Mesenchymal stem cell (in vitro differentiated cells and primary cell): ENCODE measurements around the gene SEPTIN10.

Source experiments
- DNase-seq: peaks from one replicate; pipeline ENCODE4 v3.0.0-alpha.2; 2013
- H2AFZ ChIP-seq: one replicate; pipeline ENCODE4 v1.6.1; 2013; ENCODE audit warnings: low read depth, mild to moderate bottlenecking, control low read depth, inconsistent platforms, low read length, moderate library complexity
- H2AK5ac ChIP-seq: 2 replicates; pipeline ENCODE4 v1.6.1; 2013; ENCODE audit warnings: low read length, moderate library complexity, mild to moderate bottlenecking, inconsistent platforms; ENCODE audit not compliant: severe bottlenecking
- H2BK120ac ChIP-seq: one replicate; pipeline ENCODE4 v1.6.1; 2013; ENCODE audit warnings: low read depth, mild to moderate bottlenecking, inconsistent platforms, low read length, moderate library complexity
- H2BK12ac ChIP-seq, 2 experiments: one replicate each; pipeline ENCODE4 v1.6.1; 2013; ENCODE audit warnings: inconsistent platforms in 2 of 2, low read length in 2 of 2, mild to moderate bottlenecking in 2 of 2, moderate library complexity in 2 of 2, control low read depth in 1 of 2
- H2BK15ac ChIP-seq: one replicate; pipeline ENCODE4 v1.6.1; 2013; ENCODE audit warnings: mild to moderate bottlenecking, low read depth, inconsistent platforms; ENCODE audit not compliant: poor library complexity, severe bottlenecking
- H2BK5ac ChIP-seq: 2 replicates; pipeline ENCODE4 v1.6.1; 2013; ENCODE audit warnings: low read depth, mild to moderate bottlenecking, low read length, control low read depth, inconsistent platforms; ENCODE audit not compliant: poor library complexity, severe bottlenecking
- H3K14ac ChIP-seq, 2 experiments: one replicate each; pipeline ENCODE4 v1.6.1; 2013; ENCODE audit warnings: inconsistent platforms in 2 of 2, low read length in 2 of 2, control low read depth in 1 of 2, mild to moderate bottlenecking in 1 of 2, moderate library complexity in 1 of 2
- H3K18ac ChIP-seq, 2 experiments: one replicate each; pipeline ENCODE4 v1.6.1; 2013; ENCODE audit warnings: inconsistent platforms in 2 of 2, low read length in 2 of 2, control low read depth in 1 of 2, low read depth in 1 of 2, mild to moderate bottlenecking in 1 of 2
- H3K23ac ChIP-seq, 2 experiments: one replicate each; pipeline ENCODE4 v1.6.1; 2013; ENCODE audit warnings: inconsistent platforms in 2 of 2, low read length in 2 of 2, mild to moderate bottlenecking in 2 of 2, moderate library complexity in 2 of 2, control low read depth in 1 of 2
- H3K27ac ChIP-seq: 2 replicates; pipeline ENCODE4 v1.5.1; 2013; ENCODE audit warnings: mild to moderate bottlenecking, moderate library complexity, low read length, control low read depth, inconsistent platforms; ENCODE audit not compliant: poor library complexity, severe bottlenecking
- H3K27me3 ChIP-seq, 2 experiments: 2 replicates each; pipeline versions ENCODE4 v1.6.1 to v1.7.0; 2013; ENCODE audit warnings: low read length in 2 of 2, mild to moderate bottlenecking in 2 of 2, moderate library complexity in 2 of 2, control low read depth in 1 of 2, inconsistent platforms in 1 of 2; ENCODE audit not compliant: control insufficient read depth in 1 of 2, insufficient read depth in 1 of 2
- H3K36me3 ChIP-seq, 2 experiments: 2 replicates each; pipeline versions ENCODE4 v1.6.1 to v1.7.0; 2013; ENCODE audit warnings: low read length in 2 of 2, control low read depth in 1 of 2, inconsistent platforms in 1 of 2, low read depth in 1 of 2, mild to moderate bottlenecking in 1 of 2; ENCODE audit not compliant: insufficient read depth in 2 of 2, control insufficient read depth in 1 of 2
- H3K4ac ChIP-seq, 2 experiments: one replicate each; pipeline ENCODE4 v1.6.1; 2013; ENCODE audit warnings: inconsistent platforms in 2 of 2, low read length in 2 of 2, mild to moderate bottlenecking in 2 of 2, moderate library complexity in 2 of 2, control low read depth in 1 of 2, low read depth in 1 of 2
- H3K4me1 ChIP-seq: 2 replicates; pipeline ENCODE4 v1.6.1; 2013; ENCODE audit warnings: low read depth, low read length, control low read depth; ENCODE audit not compliant: control insufficient read depth, insufficient read depth
- H3K4me2 ChIP-seq: 2 replicates; pipeline ENCODE4 v1.6.1; 2013; ENCODE audit warnings: low read length, mild to moderate bottlenecking, inconsistent platforms; ENCODE audit not compliant: poor library complexity, severe bottlenecking
- H3K4me3 ChIP-seq, 2 experiments: 2 replicates each; pipeline versions ENCODE4 v1.5.1 to v1.7.0; 2013; ENCODE audit warnings: low read length in 2 of 2, mild to moderate bottlenecking in 2 of 2, control low read depth in 1 of 2, low read depth in 1 of 2; ENCODE audit not compliant: insufficient read depth in 1 of 2
- H3K79me1 ChIP-seq: replicated peaks from 2 replicates; pipeline ENCODE4 v1.6.1; 2013; ENCODE audit warnings: mild to moderate bottlenecking, control low read depth, low read length, inconsistent platforms; ENCODE audit not compliant: poor library complexity, severe bottlenecking
- H3K9ac ChIP-seq: 2 replicates; pipeline ENCODE4 v1.7.0; 2013; ENCODE audit warnings: mild to moderate bottlenecking, low read length, moderate library complexity
- H3K9me3 ChIP-seq: 2 replicates; pipeline ENCODE4 v1.7.0; 2013; ENCODE audit warnings: mild to moderate bottlenecking, low read length; ENCODE audit not compliant: control insufficient read depth
- H4K8ac ChIP-seq: one replicate; pipeline ENCODE4 v1.6.1; 2013; ENCODE audit warnings: inconsistent platforms, mild to moderate bottlenecking, low read length, moderate library complexity
- H4K91ac ChIP-seq: one replicate; pipeline ENCODE4 v1.6.1; 2013; ENCODE audit warnings: mild to moderate bottlenecking, low read length, inconsistent platforms
- WGBS: methylation state at CpG from one replicate; pipeline ENCODE4 v1.1.7; 2013; ENCODE audit warnings: mixed read lengths; 5-methylcytosine and 5-hydroxymethylcytosine counted together

The SEPTIN10 gene

GRCh38 chr2:109527846-109528705, 85.7 kb downstream of the SEPTIN10 start:
- Histone ChIP-seq H2BK120ac (no peak overlapping the region), H3K4me2 (no peak overlapping the region), H3K27me3 (peaks cover 28 to 65% of the 10 kb centered on the region in 2 experiments), H3K14ac (peak overlapping the region in 1 of 2 experiments; percentile 16), H4K8ac (no peak overlapping the region), H3K4ac (no peak overlapping the region), H3K4me1 (peaks cover 5% of the 10 kb centered on the region), H3K18ac (no peak overlapping the region), H4K91ac (no peak overlapping the region), H3K79me1 (no peaks in the 10 kb centered on the region), H2BK5ac (no peak overlapping the region), H3K9ac (no peak overlapping the region), H2AK5ac (no peak overlapping the region), H2AFZ (no peak overlapping the region), H3K36me3 (no peaks in the 10 kb centered on the region), H3K27ac (no peak overlapping the region), H3K23ac (no peak overlapping the region), H3K9me3 (no peaks in the 10 kb centered on the region), H2BK15ac (no peak overlapping the region), H3K4me3 (no peak overlapping the region), H2BK12ac (no peak overlapping the region)
- no peak for DNase-seq
- 88% methylated on average over 16 of the region's 16 CpGs for WGBS

GRCh38 chr2:109527079-109527478, 86.7 kb downstream of the SEPTIN10 start:
- Histone ChIP-seq H2BK120ac (no peak overlapping the region), H3K4ac (no peak overlapping the region), H3K4me2 (no peak overlapping the region), H3K4me1 (peaks cover 5% of the 10 kb centered on the region), H3K9me3 (no peaks in the 10 kb centered on the region), H2BK15ac (no peak overlapping the region), H3K36me3 (no peaks in the 10 kb centered on the region), H3K9ac (no peak overlapping the region), H3K27ac (no peak overlapping the region), H3K79me1 (no peaks in the 10 kb centered on the region), H3K4me3 (no peak overlapping the region), H4K91ac (no peak overlapping the region), H3K23ac (no peak overlapping the region), H3K18ac (no peak overlapping the region), H3K27me3 (peaks cover 28 to 64% of the 10 kb centered on the region in 2 experiments), H2AFZ (no peak overlapping the region), H4K8ac (no peak overlapping the region), H3K14ac (no peak overlapping the region), H2BK5ac (no peak overlapping the region), H2BK12ac (no peak overlapping the region), H2AK5ac (no peak overlapping the region)
- WGBS, result 89% methylated on average over 6 of the region's 6 CpGs
- DNase-seq, result no peak

GRCh38 chr2:109526442-109526970, 87.3 kb downstream of the SEPTIN10 start:
- no peak overlapping the region for H4K8ac ChIP-seq
- no peak overlapping the region for H3K14ac ChIP-seq
- no peak overlapping the region for H3K4ac ChIP-seq
- H3K79me1 ChIP-seq, result no peaks in the 10 kb centered on the region
- H3K9ac ChIP-seq, result no peak overlapping the region
- H3K27ac ChIP-seq, result no peak overlapping the region
- H3K27me3 ChIP-seq, result peaks cover 22 to 62% of the 10 kb centered on the region in 2 experiments
- no peak overlapping the region for H4K91ac ChIP-seq
- H3K18ac ChIP-seq, result no peak overlapping the region
- H3K23ac ChIP-seq, result no peak overlapping the region
- H3K4me2 ChIP-seq, result no peak overlapping the region
- H3K9me3 ChIP-seq, result no peaks in the 10 kb centered on the region
- H2BK120ac ChIP-seq, result no peak overlapping the region
- H2BK5ac ChIP-seq, result no peak overlapping the region
- no peak overlapping the region for H3K4me3 ChIP-seq
- peaks cover 5% of the 10 kb centered on the region for H3K4me1 ChIP-seq
- WGBS, result 93% methylated on average over 11 of the region's 11 CpGs
- H2AK5ac ChIP-seq, result no peak overlapping the region
- H2AFZ ChIP-seq, result no peak overlapping the region
- no peaks in the 10 kb centered on the region for H3K36me3 ChIP-seq
- no peak overlapping the region for H2BK15ac ChIP-seq
- no peak overlapping the region for H2BK12ac ChIP-seq
- no peak for DNase-seq

GRCh38 chr2:109525836-109526235, 87.9 kb downstream of the SEPTIN10 start:
- Histone ChIP-seq H3K4me2 (no peak overlapping the region), H3K4me1 (peaks cover 5% of the 10 kb centered on the region), H2BK15ac (no peak overlapping the region), H3K27ac (no peak overlapping the region), H3K4me3 (no peak overlapping the region), H3K9me3 (no peaks in the 10 kb centered on the region), H3K23ac (no peak overlapping the region), H3K27me3 (peaks cover 16 to 61% of the 10 kb centered on the region in 2 experiments), H3K14ac (no peak overlapping the region), H3K9ac (no peak overlapping the region), H2AFZ (no peak overlapping the region), H2BK12ac (no peak overlapping the region), H3K18ac (peak overlapping the region in 1 of 2 experiments; percentile 6), H2BK120ac (no peak overlapping the region), H3K79me1 (no peaks in the 10 kb centered on the region), H4K91ac (no peak overlapping the region), H2AK5ac (no peak overlapping the region), H3K4ac (no peak overlapping the region), H3K36me3 (no peaks in the 10 kb centered on the region), H4K8ac (no peak overlapping the region), H2BK5ac (no peak overlapping the region)
- WGBS, result 94% methylated on average over 4 of the region's 4 CpGs
- DNase-seq, result no peak
